MM.1S (cell line): ENCODE data around the gene FBXO47.
"Not testable (repeated sequence)": the region's sequence is repeated elsewhere in the genome, so short reads cannot be mapped to it uniquely, and the experiment has no call there.

Experiments
- DNase-seq: peaks from one replicate; pipeline ENCODE4 v3.0.0-alpha.2; 2015
- H2AFZ ChIP-seq: fragments of 300-600 bp; sonication (generic); 2 replicates; pipeline ENCODE4 v1.6.0; 2016; ENCODE audit warnings: antibody characterized with exemption, low read length
- H3F3A ChIP-seq: fragments of 300-600 bp; sonication (generic); 2 replicates; pipeline ENCODE4 v1.6.1; 2016; ENCODE audit warnings: mild to moderate bottlenecking, antibody characterized with exemption, low read length, moderate library complexity, mixed read lengths; ENCODE audit not compliant: insufficient read depth
- H3K27ac ChIP-seq: fragments of 300-600 bp; sonication (generic); 2 replicates; pipeline ENCODE4 v1.5.1; 2016; ENCODE audit warnings: mild to moderate bottlenecking, low read length
- H3K27me3 ChIP-seq: fragments of 300-600 bp; sonication (generic); replicated peaks from 2 replicates; pipeline ENCODE4 v1.6.0; 2016; ENCODE audit warnings: low read length; ENCODE audit not compliant: insufficient read depth
- H3K36me3 ChIP-seq: fragments of 300-600 bp; sonication (generic); replicated peaks from 2 replicates; pipeline ENCODE4 v1.6.1; 2016; ENCODE audit warnings: mild to moderate bottlenecking, low read length, mixed read lengths; ENCODE audit not compliant: insufficient read depth
- H3K4me1 ChIP-seq: fragments of 300-600 bp; sonication (generic); 2 replicates; pipeline ENCODE4 v1.6.1; 2016; ENCODE audit warnings: low read length, mixed read lengths
- H3K4me2 ChIP-seq: fragments of 300-600 bp; sonication (generic); 2 replicates; pipeline ENCODE4 v1.6.0; 2016; ENCODE audit warnings: low read depth, low read length
- H3K4me3 ChIP-seq: fragments of 300-600 bp; sonication (generic); 2 replicates; pipeline ENCODE4 v1.5.1; 2016; ENCODE audit warnings: low read length, mixed read lengths
- H3K79me2 ChIP-seq: fragments of 300-600 bp; sonication (generic); 2 replicates; pipeline ENCODE4 v1.6.1; 2016; ENCODE audit warnings: mixed run types, low read length, mixed read lengths
- H3K9ac ChIP-seq: fragments of 300-600 bp; sonication (generic); 2 replicates; pipeline ENCODE4 v1.6.1; 2016; ENCODE audit warnings: low read length, mixed read lengths
- H3K9me2 ChIP-seq: fragments of 300-600 bp; sonication (generic); replicated peaks from 2 replicates; pipeline ENCODE4 v1.6.1; 2016; ENCODE audit warnings: mild to moderate bottlenecking, low read length, mixed read lengths; ENCODE audit not compliant: insufficient read depth
- H3K9me3 ChIP-seq: fragments of 300-600 bp; sonication (generic); replicated peaks from 2 replicates; pipeline ENCODE4 v1.6.1; 2016; ENCODE audit warnings: mild to moderate bottlenecking, low read length, mixed read lengths; ENCODE audit not compliant: insufficient read depth
- H4K20me1 ChIP-seq: fragments of 300-600 bp; sonication (generic); 2 replicates; pipeline ENCODE4 v1.6.1; 2016; ENCODE audit warnings: mild to moderate bottlenecking, low read length, moderate library complexity, mixed read lengths; ENCODE audit not compliant: insufficient read depth
- EZH2 ChIP-seq: fragments of 300-600 bp; sonication (generic); optimal IDR thresholded peaks from 2 replicates; pipeline ENCODE3; 2017; ENCODE audit warnings: low read depth, mild to moderate bottlenecking, antibody characterized with exemption, low read length, mixed read lengths
- EZH2phosphoT487 ChIP-seq: fragments of 300-600 bp; sonication (generic); IDR thresholded peaks from 2 replicates; pipeline ENCODE4 v1.6.1; 2018; ENCODE audit warnings: antibody characterized with exemption, low read length
- TF ChIP-seq, protein P1 (sequence below): fragments of 300-600 bp; sonication (generic); IDR thresholded peaks from 2 replicates; pipeline ENCODE4 v1.5.1; 2016; ENCODE audit warnings: antibody characterized with exemption, low read length, mixed read lengths

The FBXO47 gene

DNA sequence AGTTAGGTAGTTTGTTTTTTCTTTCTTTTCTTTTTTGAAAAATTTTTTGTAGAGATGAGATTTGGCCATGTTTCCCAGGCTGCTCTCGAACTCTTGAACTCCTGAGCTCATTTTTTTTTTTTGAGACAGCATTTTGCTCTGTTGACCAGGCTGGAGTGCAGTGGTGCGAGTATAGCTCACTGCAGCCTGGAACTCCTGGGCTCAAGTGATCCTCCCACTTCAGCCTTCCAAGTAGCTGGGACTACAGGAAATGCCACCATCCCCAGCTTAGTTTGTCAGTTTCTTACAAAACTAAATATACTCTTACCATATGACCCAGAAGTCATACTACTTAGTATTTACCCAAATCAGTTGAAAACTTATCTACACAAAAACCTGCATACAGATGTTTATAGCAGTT is 14.4 kb upstream of the FBXO47 start:
- H3K9me2 ChIP-seq = no peaks in the 10 kb centered on the region
- DNase-seq = no peak
- no peak overlapping the region for H3K27ac ChIP-seq
- no peak overlapping the region for H2AFZ ChIP-seq
- H3K4me2 ChIP-seq = no peak overlapping the region
- no peaks in the 10 kb centered on the region for H3K27me3 ChIP-seq
- TF ChIP-seq EZH2phosphoT487 (no peak), EZH2 (no peak)
- TF ChIP-seq, protein P1, sequence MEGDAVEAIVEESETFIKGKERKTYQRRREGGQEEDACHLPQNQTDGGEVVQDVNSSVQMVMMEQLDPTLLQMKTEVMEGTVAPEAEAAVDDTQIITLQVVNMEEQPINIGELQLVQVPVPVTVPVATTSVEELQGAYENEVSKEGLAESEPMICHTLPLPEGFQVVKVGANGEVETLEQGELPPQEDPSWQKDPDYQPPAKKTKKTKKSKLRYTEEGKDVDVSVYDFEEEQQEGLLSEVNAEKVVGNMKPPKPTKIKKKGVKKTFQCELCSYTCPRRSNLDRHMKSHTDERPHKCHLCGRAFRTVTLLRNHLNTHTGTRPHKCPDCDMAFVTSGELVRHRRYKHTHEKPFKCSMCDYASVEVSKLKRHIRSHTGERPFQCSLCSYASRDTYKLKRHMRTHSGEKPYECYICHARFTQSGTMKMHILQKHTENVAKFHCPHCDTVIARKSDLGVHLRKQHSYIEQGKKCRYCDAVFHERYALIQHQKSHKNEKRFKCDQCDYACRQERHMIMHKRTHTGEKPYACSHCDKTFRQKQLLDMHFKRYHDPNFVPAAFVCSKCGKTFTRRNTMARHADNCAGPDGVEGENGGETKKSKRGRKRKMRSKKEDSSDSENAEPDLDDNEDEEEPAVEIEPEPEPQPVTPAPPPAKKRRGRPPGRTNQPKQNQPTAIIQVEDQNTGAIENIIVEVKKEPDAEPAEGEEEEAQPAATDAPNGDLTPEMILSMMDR = no peak
- no peaks in the 10 kb centered on the region for H3K79me2 ChIP-seq
- no peaks in the 10 kb centered on the region for H3F3A ChIP-seq
- H3K36me3 ChIP-seq = no peaks in the 10 kb centered on the region
- no peaks in the 10 kb centered on the region for H3K9me3 ChIP-seq
- H3K4me3 ChIP-seq = no peak overlapping the region
- H4K20me1 ChIP-seq = no peaks in the 10 kb centered on the region
- H3K9ac ChIP-seq = no peak overlapping the region
- no peaks in the 10 kb centered on the region for H3K4me1 ChIP-seq

DNA sequence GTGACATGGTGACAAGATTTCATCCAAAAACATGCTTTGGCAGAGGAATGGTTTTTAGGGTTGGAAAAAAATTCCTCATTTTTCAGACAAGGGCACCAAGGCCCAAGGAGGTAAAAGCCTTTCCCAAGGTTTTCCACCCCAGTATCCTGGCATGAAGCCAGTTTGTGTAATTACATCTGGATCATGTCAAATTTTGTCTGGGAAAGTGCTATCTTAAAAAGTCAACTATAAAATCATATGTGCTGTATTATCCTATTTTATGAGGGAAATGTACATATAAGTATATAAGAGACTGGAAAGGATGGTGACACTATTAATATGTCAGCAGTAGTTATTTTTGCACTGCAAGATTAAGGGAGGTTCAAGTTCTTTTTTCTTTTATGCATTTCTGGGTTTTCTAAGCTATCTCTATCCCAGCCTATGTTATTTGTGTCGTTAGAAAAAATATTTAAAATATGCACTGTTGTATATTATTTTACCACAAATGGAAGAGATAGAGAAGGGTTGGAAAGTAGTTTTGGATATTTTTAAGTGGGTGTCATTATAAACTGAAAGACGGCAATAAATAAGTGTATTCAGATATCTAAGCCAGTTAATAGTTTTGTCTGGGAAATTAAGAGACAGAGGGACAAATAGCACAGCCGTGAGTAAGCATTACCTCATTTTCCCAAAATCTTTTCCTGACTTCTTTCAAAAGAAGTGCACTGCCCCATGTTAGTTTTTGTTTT is 13.5 kb upstream of the FBXO47 start:
- Histone ChIP-seq H3K36me3 (no peaks in the 10 kb centered on the region), H3K4me3 (no peak overlapping the region), H4K20me1 (no peaks in the 10 kb centered on the region), H2AFZ (no peak overlapping the region), H3K4me1 (no peaks in the 10 kb centered on the region), H3F3A (no peaks in the 10 kb centered on the region), H3K9ac (no peak overlapping the region), H3K9me2 (no peaks in the 10 kb centered on the region), H3K4me2 (no peak overlapping the region), H3K27me3 (no peaks in the 10 kb centered on the region), H3K27ac (no peak overlapping the region), H3K9me3 (no peaks in the 10 kb centered on the region), H3K79me2 (no peaks in the 10 kb centered on the region)
- DNase-seq = no peak
- TF ChIP-seq EZH2 (no peak), EZH2phosphoT487 (no peak)
- TF ChIP-seq, protein P1 = no peak

DNA sequence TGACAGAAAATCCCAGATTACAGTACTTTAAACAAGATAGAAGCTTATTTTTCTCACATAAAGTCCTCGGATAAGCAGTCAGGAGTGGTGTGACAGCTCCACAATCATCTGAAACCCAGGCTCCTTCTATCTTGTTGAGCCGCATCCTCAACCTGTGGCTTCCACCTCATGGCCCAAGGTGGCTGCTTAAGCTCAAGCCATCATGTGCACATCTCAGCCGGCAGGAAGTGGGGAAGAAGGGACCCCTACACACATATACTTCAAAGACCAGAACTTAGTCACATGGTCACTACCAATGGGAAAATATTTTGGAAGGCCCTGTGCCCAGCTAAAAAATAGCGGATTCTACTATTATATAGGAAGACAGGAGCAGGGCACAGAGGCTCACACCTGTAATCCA is 11.0 kb upstream of the FBXO47 start:
- Histone ChIP-seq H3K4me1 (no peaks in the 10 kb centered on the region), H3K27me3 (no peaks in the 10 kb centered on the region), H3K27ac (no peak overlapping the region), H2AFZ (no peak overlapping the region), H3K9ac (no peak overlapping the region), H3K79me2 (no peaks in the 10 kb centered on the region), H3K4me3 (no peak overlapping the region), H3F3A (no peaks in the 10 kb centered on the region), H3K9me3 (no peaks in the 10 kb centered on the region), H3K4me2 (no peak overlapping the region), H3K36me3 (no peaks in the 10 kb centered on the region), H4K20me1 (no peaks in the 10 kb centered on the region), H3K9me2 (no peaks in the 10 kb centered on the region)
- no peak for DNase-seq
- TF ChIP-seq, protein P1 = no peak

DNA sequence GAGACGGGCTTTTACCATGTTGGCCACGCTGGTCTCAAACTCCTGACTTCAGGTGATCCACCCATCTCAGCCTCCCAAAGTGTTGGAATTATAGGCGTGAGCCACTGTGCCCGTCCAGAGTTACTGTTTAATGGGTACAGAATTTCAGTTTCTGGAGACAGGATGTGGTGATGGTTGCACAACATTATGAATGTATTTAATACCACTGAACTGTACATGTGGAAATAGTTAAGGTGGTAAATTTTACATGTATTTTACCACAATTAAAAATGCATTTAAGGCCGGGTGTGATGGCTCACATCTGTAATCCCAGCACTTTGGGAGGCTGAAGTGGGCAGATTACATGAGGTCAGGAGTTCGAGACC is 9.0 kb upstream of the FBXO47 start:
- H3K4me3 ChIP-seq, H3K27me3 ChIP-seq, H3F3A ChIP-seq, H3K9ac ChIP-seq, H3K9me3 ChIP-seq, H3K79me2 ChIP-seq, H3K36me3 ChIP-seq, H3K4me1 ChIP-seq, H3K4me2 ChIP-seq, H2AFZ ChIP-seq, H4K20me1 ChIP-seq, H3K9me2 ChIP-seq, DNase-seq, H3K27ac ChIP-seq: not testable (repeated sequence)
